HepG2 (cell line): ENCODE data around the gene PRKCE. TPM values are rescaled to one million over a fixed set of nuclear protein-coding genes. Genes with fewer than 3 reads are reported as not detected.

ENCODE experiments used
- ARHGAP35 ChIP-seq: sonication (generic); formaldehyde crosslinking; IDR thresholded peaks from 2 replicates; pipeline ENCODE4 v1.9.0; 2022; ENCODE audit warnings: mild to moderate bottlenecking, inconsistent platforms, moderate library complexity, missing genetic modification reagents, borderline replicate concordance
- ARID2 ChIP-seq: sonication (generic); formaldehyde crosslinking; IDR thresholded peaks from 2 replicates; pipeline ENCODE4 v1.8.1; 2022; ENCODE audit warnings: mild to moderate bottlenecking, missing genetic modification reagents, borderline replicate concordance
- BRCA1 ChIP-seq: sonication (generic); formaldehyde crosslinking; IDR thresholded peaks from 2 replicates; pipeline ENCODE4 v1.4.0; 2020; ENCODE audit warnings: missing genetic modification reagents
- CREM ChIP-seq, 2 experiments: sonication (generic) in 1 of 2; formaldehyde crosslinking in 1 of 2; IDR thresholded peaks; 2 replicates each; pipeline versions ENCODE4 v1.4.0 to v1.6.1; 2016 to 2020; ENCODE audit warnings: antibody characterized with exemption in 1 of 2, mild to moderate bottlenecking in 1 of 2, missing genetic modification reagents in 1 of 2
- DNMT1 ChIP-seq: sonication (generic); formaldehyde crosslinking; IDR thresholded peaks from 2 replicates; pipeline ENCODE4 v1.5.1; 2020; ENCODE audit warnings: mild to moderate bottlenecking, missing genetic modification reagents
- FOXO1 ChIP-seq: sonication (generic); formaldehyde crosslinking; IDR thresholded peaks from 2 replicates; pipeline ENCODE4 v1.4.0; 2020; ENCODE audit warnings: missing genetic modification reagents
- KLF13 ChIP-seq: sonication (generic); formaldehyde crosslinking; IDR thresholded peaks from 2 replicates; pipeline ENCODE4 v1.4.0; 2020; ENCODE audit warnings: mild to moderate bottlenecking, missing genetic modification reagents
- MLLT10 ChIP-seq: sonication (generic); formaldehyde crosslinking; IDR thresholded peaks from 2 replicates; pipeline ENCODE4 v1.4.0; 2020; ENCODE audit warnings: missing genetic modification reagents
- MXD4 ChIP-seq: IDR thresholded peaks from 2 replicates; pipeline ENCODE4 v1.6.1; 2016; ENCODE audit warnings: mild to moderate bottlenecking, missing biosample characterization, missing genetic modification reagents
- NFIB ChIP-seq: sonication (generic); formaldehyde crosslinking; IDR thresholded peaks from 2 replicates; pipeline ENCODE4 v1.9.0; 2021; ENCODE audit warnings: missing genetic modification reagents, mild to moderate bottlenecking, borderline replicate concordance
- RBM39 ChIP-seq: fragments of 200-400 bp; formaldehyde crosslinking; IDR thresholded peaks from one replicate; pipeline ENCODE4 v1.6.1; 2018; ENCODE audit warnings: antibody characterized with exemption, mild to moderate bottlenecking, low read depth, low read length; ENCODE audit not compliant: poor library complexity, severe bottlenecking
- SMAD3 ChIP-seq: sonication (generic); formaldehyde crosslinking; IDR thresholded peaks from 2 replicates; pipeline ENCODE4 v1.4.0; 2020; ENCODE audit warnings: missing genetic modification reagents
- SNRNP70 ChIP-seq: fragments of 200-400 bp; formaldehyde crosslinking; IDR thresholded peaks from 2 replicates; pipeline ENCODE4 v1.6.1; 2017; ENCODE audit warnings: mild to moderate bottlenecking, low read depth, low read length, moderate library complexity
- TCF12 ChIP-seq, 2 experiments: fragments of 450-650 bp in 1 of 2; sonication (generic) in 1 of 2; formaldehyde crosslinking in 1 of 2; IDR thresholded peaks; 2 replicates each; pipeline versions ENCODE4 v1.6.1 to v1.8.0; 2017 to 2022; ENCODE audit warnings: antibody characterized with exemption in 1 of 2, mild to moderate bottlenecking in 1 of 2, missing genetic modification reagents in 1 of 2, moderate library complexity in 1 of 2
- ZKSCAN5 ChIP-seq: sonication (generic); formaldehyde crosslinking; IDR thresholded peaks from 2 replicates; pipeline ENCODE4 v1.5.1; 2020; ENCODE audit warnings: mild to moderate bottlenecking, missing genetic modification reagents
- ZNF326 ChIP-seq: sonication (generic); formaldehyde crosslinking; IDR thresholded peaks from 2 replicates; pipeline ENCODE4 v1.4.0; 2020; ENCODE audit warnings: missing genetic modification reagents, borderline replicate concordance
- ZSCAN9 ChIP-seq: IDR thresholded peaks from 2 replicates; pipeline ENCODE4 v1.6.1; 2016; ENCODE audit warnings: borderline replicate concordance
- polyA plus RNA-seq, 8 experiments: library from polyadenylated mRNA; depleted of rRNA in 3 of 8; stranded (reverse) in 7 of 8; unstranded in 1 of 8; fragments of >200 nt; fragmentation: Illumina TruSeq in 4 of 8; extraction: Trizol in 4 of 8; gene quantifications; 2 replicates each; pipeline versions ENCODE4 v1.2.1 to v1.2.3, GENCODE V29; 2011 to 2016; ENCODE audit warnings: low read depth in 4 of 8, missing spikeins in 1 of 8, mixed read lengths in 1 of 8; ENCODE audit not compliant: insufficient read depth in 1 of 8
- total RNA-seq, 5 experiments: library from RNA; depleted of rRNA; stranded (reverse); fragments of >200 nt; fragmentation: Illumina TruSeq; extraction: Trizol; gene quantifications; 2 replicates each; pipeline ENCODE4 v1.2.3, GENCODE V29; 2016; ENCODE audit warnings: low read depth in 1 of 5
- TF ChIP-seq, protein P1 (sequence below): sonication (generic); formaldehyde crosslinking; IDR thresholded peaks from 2 replicates; pipeline ENCODE4 v1.8.1; 2022; ENCODE audit warnings: low read depth, mild to moderate bottlenecking, missing genetic modification reagents
- TF ChIP-seq, protein P2 (sequence below): sonication (generic); formaldehyde crosslinking; IDR thresholded peaks from 2 replicates; pipeline ENCODE4 v1.4.0; 2020; ENCODE audit warnings: mild to moderate bottlenecking, missing genetic modification reagents, borderline replicate concordance
- TF ChIP-seq, protein P3 (sequence below): sonication (generic); formaldehyde crosslinking; IDR thresholded peaks from 2 replicates; pipeline ENCODE4 v1.8.0; 2022; ENCODE audit warnings: low read depth, missing genetic modification reagents
- TF ChIP-seq, protein P4 (sequence below): sonication (generic); formaldehyde crosslinking; IDR thresholded peaks from 2 replicates; pipeline ENCODE4 v1.9.0; 2021; ENCODE audit warnings: missing genetic modification reagents, mild to moderate bottlenecking, borderline replicate concordance

Gene PRKCE
- total and polyA plus RNA-seq, 2 of the 13 experiments (the other 11 are each of a cell fraction or from before 2014, with no cell fraction given) = 1.0 to 3.9 TPM

DNA sequence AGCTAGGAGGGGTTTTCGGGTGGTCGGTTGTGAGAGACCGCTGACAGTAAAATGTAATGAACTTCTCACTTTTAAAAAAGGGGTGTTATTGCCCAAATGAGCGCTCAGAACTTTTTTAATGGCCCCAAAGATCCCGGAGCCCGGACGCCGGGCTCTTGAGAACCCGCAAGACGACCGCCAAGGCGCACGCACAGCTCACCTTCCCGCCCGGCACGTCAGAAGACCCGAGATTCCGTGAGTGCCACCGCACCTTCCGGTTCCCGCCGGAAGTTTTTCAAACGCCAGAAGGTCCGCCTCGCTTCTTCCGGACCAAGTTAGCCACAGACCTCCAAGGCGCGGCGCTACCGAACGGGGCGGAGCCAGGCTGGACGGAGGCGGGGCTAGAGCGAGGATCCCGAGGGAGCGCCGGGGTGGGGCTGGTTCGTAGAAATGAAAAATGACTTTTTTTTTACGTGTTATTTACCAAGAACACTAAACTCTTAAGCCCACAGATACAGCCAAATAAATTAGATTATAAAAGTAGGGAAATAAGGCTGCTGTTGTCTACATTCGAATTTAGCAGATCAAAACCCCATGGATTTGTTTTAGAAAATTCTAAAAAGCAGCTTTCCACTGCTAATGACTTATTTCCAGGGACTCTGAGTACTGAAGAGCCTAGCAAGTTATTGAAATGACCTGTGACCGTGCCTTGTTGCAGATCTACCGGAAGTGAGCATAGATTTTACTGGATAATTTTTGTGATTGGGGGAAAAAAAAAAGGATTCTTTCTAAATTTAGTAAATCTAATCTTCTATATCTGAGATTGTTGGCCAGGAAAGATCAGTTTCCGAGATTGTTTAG, 40.2 kb upstream of the PRKCE start, which contains the start of gene SRBD1 (continued):
- TF ChIP-seq ZNF326 (CRISPR knock-in tag) = no peak
- TF ChIP-seq KLF13 (CRISPR knock-in tag) = no peak
- no peak for TF ChIP-seq NFIB
- TF ChIP-seq TCF12 (IDR thresholded peaks at IDR 0.05) = no peak
- TF ChIP-seq TCF12 (CRISPR knock-in tag; IDR thresholded peaks at IDR 0.05) = peak; percentile 50; the same call in 1 of the 2 replicates
- TF ChIP-seq, protein P1, sequence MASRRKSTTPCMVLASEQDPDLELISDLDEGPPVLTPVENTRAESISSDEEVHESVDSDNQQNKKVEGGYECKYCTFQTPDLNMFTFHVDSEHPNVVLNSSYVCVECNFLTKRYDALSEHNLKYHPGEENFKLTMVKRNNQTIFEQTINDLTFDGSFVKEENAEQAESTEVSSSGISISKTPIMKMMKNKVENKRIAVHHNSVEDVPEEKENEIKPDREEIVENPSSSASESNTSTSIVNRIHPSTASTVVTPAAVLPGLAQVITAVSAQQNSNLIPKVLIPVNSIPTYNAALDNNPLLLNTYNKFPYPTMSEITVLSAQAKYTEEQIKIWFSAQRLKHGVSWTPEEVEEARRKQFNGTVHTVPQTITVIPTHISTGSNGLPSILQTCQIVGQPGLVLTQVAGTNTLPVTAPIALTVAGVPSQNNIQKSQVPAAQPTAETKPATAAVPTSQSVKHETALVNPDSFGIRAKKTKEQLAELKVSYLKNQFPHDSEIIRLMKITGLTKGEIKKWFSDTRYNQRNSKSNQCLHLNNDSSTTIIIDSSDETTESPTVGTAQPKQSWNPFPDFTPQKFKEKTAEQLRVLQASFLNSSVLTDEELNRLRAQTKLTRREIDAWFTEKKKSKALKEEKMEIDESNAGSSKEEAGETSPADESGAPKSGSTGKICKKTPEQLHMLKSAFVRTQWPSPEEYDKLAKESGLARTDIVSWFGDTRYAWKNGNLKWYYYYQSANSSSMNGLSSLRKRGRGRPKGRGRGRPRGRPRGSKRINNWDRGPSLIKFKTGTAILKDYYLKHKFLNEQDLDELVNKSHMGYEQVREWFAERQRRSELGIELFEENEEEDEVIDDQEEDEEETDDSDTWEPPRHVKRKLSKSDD (CRISPR knock-in tag) = no peak
- peak; percentile 42 for TF ChIP-seq MXD4 (CRISPR knock-in tag)
- TF ChIP-seq DNMT1 (CRISPR knock-in tag) = no peak
- TF ChIP-seq ARHGAP35 (CRISPR knock-in tag) = no peak
- TF ChIP-seq CREM (IDR thresholded peaks at IDR 0.05) = peak; percentile 46
- TF ChIP-seq CREM (CRISPR knock-in tag; IDR thresholded peaks at IDR 0.05) = no peak
- TF ChIP-seq ARID2 (CRISPR knock-in tag) = 0 out of 2 replicates have a peak, but pooled peaks have one; percentile 9
- TF ChIP-seq, protein P2, sequence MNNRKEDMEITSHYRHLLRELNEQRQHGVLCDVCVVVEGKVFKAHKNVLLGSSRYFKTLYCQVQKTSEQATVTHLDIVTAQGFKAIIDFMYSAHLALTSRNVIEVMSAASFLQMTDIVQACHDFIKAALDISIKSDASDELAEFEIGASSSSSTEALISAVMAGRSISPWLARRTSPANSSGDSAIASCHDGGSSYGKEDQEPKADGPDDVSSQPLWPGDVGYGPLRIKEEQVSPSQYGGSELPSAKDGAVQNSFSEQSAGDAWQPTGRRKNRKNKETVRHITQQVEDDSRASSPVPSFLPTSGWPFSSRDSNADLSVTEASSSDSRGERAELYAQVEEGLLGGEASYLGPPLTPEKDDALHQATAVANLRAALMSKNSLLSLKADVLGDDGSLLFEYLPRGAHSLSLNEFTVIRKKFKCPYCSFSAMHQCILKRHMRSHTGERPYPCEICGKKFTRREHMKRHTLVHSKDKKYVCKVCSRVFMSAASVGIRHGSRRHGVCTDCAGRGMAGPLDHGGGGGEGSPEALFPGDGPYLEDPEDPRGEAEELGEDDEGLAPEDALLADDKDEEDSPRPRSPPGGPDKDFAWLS (CRISPR knock-in tag) = no peak
- no peak for TF ChIP-seq RBM39
- no peak for TF ChIP-seq ZKSCAN5 (CRISPR knock-in tag)
- no peak for TF ChIP-seq SNRNP70
- no peak for TF ChIP-seq SMAD3
- TF ChIP-seq FOXO1 (CRISPR knock-in tag) = no peak; the same call in 1 of the 2 replicates
- peak; percentile 54; the same call in 1 of the 2 replicates for TF ChIP-seq ZSCAN9 (CRISPR knock-in tag)
- TF ChIP-seq, protein P3, sequence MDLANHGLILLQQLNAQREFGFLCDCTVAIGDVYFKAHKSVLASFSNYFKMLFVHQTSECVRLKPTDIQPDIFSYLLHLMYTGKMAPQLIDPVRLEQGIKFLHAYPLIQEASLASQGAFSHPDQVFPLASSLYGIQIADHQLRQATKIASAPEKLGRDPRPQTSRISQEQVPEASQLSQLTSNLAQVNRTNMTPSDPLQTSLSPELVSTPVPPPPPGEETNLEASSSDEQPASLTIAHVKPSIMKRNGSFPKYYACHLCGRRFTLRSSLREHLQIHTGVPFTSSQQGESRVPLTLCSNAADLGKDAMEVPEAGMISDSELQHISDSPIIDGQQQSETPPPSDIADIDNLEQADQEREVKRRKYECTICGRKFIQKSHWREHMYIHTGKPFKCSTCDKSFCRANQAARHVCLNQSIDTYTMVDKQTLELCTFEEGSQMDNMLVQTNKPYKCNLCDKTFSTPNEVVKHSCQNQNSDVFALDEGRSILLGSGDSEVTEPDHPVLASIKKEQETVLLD (CRISPR knock-in tag) = peak; percentile 75
- no peak for TF ChIP-seq MLLT10 (CRISPR knock-in tag)
- TF ChIP-seq, protein P4, sequence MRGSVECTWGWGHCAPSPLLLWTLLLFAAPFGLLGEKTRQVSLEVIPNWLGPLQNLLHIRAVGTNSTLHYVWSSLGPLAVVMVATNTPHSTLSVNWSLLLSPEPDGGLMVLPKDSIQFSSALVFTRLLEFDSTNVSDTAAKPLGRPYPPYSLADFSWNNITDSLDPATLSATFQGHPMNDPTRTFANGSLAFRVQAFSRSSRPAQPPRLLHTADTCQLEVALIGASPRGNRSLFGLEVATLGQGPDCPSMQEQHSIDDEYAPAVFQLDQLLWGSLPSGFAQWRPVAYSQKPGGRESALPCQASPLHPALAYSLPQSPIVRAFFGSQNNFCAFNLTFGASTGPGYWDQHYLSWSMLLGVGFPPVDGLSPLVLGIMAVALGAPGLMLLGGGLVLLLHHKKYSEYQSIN (CRISPR knock-in tag) = no peak
- TF ChIP-seq BRCA1 (CRISPR knock-in tag) = no peak
